Endothelial cell of umbilical vein (primary cell): ENCODE data around the gene DNAJC19. TPM values are rescaled to one million over a fixed set of nuclear protein-coding genes. Genes with fewer than 3 reads are reported as not detected.

ENCODE experiments used
- BruUV-seq: library from RNA; stranded (reverse); fragments of 400-500 nt; replicated peaks from 2 replicates; lab custom pipeline; 2021; lab: Mats Ljungman, UMichigan
- CTCF ChIA-PET: fragments of 300-600, 350-600 bp; sonication (Branson Sonifier 250); formaldehyde crosslinking; loops from one replicate; lab custom pipeline; 2021; ENCODE audit warnings: antibody characterized with exemption, inconsistent platforms; lab: Charles Lee
- POLR2A ChIA-PET: fragments of 300-600, 350-600 bp; sonication (Branson Sonifier 250); formaldehyde crosslinking; loops from one replicate; lab custom pipeline; 2021; ENCODE audit warnings: antibody characterized with exemption, inconsistent platforms; lab: Charles Lee
- DNase-seq: peaks from one replicate; pipeline ENCODE4 v3.0.0-alpha.2; 2011; ENCODE audit warnings: low read depth, low spot score
- FAIRE-seq: peaks from 2 replicates; lab custom pipeline; 2011; peaks lifted over from hg19 to GRCh38; lab: Jason Lieb, UNC
- H2AFZ ChIP-seq: 2 replicates; pipeline ENCODE4 v1.6.0; 2012; ENCODE audit warnings: low read depth, low read length, control low read depth, inconsistent platforms
- H3K27ac ChIP-seq: 2 replicates; pipeline ENCODE4 v1.5.1; 2011; ENCODE audit warnings: low read depth, mild to moderate bottlenecking, control low read depth, low read length, moderate library complexity; ENCODE audit not compliant: insufficient read depth
- H3K27me3 ChIP-seq, 2 experiments: 2 replicates each; pipeline versions ENCODE4 v1.6.0 to v1.6.1; 2011; ENCODE audit warnings: low read length in 2 of 2, mixed read lengths in 1 of 2; ENCODE audit not compliant: control insufficient read depth in 2 of 2, insufficient read depth in 2 of 2
- H3K36me3 ChIP-seq, 2 experiments: 2 replicates in 1 of 2; 3 replicates in 1 of 2; pipeline ENCODE4 v1.5.1; 2011; ENCODE audit warnings: low read length in 2 of 2, mild to moderate bottlenecking in 1 of 2, moderate library complexity in 1 of 2; ENCODE audit not compliant: control insufficient read depth in 2 of 2, insufficient read depth in 2 of 2; ENCODE audit errors: extremely low read depth in 1 of 2
- H3K4me1 ChIP-seq: 3 replicates; pipeline ENCODE4 v1.5.1; 2011; ENCODE audit warnings: mild to moderate bottlenecking, low read length; ENCODE audit not compliant: control insufficient read depth, insufficient read depth; ENCODE audit errors: extremely low read depth
- H3K4me2 ChIP-seq: 2 replicates; pipeline ENCODE4 v1.6.1; 2011; ENCODE audit warnings: low read length, control low read depth, mixed read lengths; ENCODE audit not compliant: insufficient read depth
- H3K4me3 ChIP-seq, 3 experiments: fragments of 200-600 bp in 1 of 3; sonication (generic), shearing (Covaris generic) in 1 of 3; replicated peaks in 1 of 3; 2 replicates each; pipeline ENCODE4 v1.5.1; 2011 to 2016; ENCODE audit warnings: control low read depth in 3 of 3, low read length in 3 of 3, mild to moderate bottlenecking in 2 of 3, inconsistent platforms in 1 of 3, low read depth in 1 of 3, moderate library complexity in 1 of 3; ENCODE audit not compliant: insufficient read depth in 1 of 3
- H3K79me2 ChIP-seq: 2 replicates; pipeline ENCODE4 v1.6.0; 2012; ENCODE audit warnings: low read length, inconsistent platforms; ENCODE audit not compliant: control insufficient read depth, insufficient read depth
- H3K9ac ChIP-seq: replicated peaks from 2 replicates; pipeline ENCODE3; 2011; ENCODE audit warnings: low read length, control low read depth; ENCODE audit not compliant: insufficient read depth; ENCODE audit errors: extremely low read depth
- H3K9me1 ChIP-seq: replicated peaks from 3 replicates; pipeline ENCODE4 v1.6.0; 2011; ENCODE audit warnings: mild to moderate bottlenecking, low read length; ENCODE audit not compliant: control insufficient read depth, insufficient read depth; ENCODE audit errors: extremely low read depth
- H3K9me3 ChIP-seq: replicated peaks from 2 replicates; pipeline ENCODE4 v1.5.1; 2012; ENCODE audit warnings: low read length, inconsistent platforms; ENCODE audit not compliant: control insufficient read depth, insufficient read depth
- H4K20me1 ChIP-seq: replicated peaks from 2 replicates; pipeline ENCODE3; 2011; ENCODE audit warnings: mild to moderate bottlenecking, low read length; ENCODE audit not compliant: control insufficient read depth, insufficient read depth; ENCODE audit errors: extremely low read depth
- CTCF ChIP-seq, 2 donors: IDR thresholded peaks; 1 replicate in 1 of 2; 2 replicates in 1 of 2; pipeline ENCODE4 v1.5.1; 2011; ENCODE audit warnings: low read length in 2 of 2, mild to moderate bottlenecking in 2 of 2, moderate library complexity in 2 of 2, control low read depth in 1 of 2, inconsistent platforms in 1 of 2, low read depth in 1 of 2; ENCODE audit not compliant: insufficient read depth in 1 of 2; ENCODE audit errors: extremely low read depth in 1 of 2
- EZH2 ChIP-seq: IDR thresholded peaks from 2 replicates; pipeline ENCODE4 v1.6.1; 2012; ENCODE audit warnings: borderline replicate concordance, low read depth, mild to moderate bottlenecking, moderate library complexity, low read length, inconsistent platforms; ENCODE audit not compliant: severe bottlenecking
- FOS ChIP-seq: IDR thresholded peaks from 2 replicates; pipeline ENCODE4 v1.6.1; 2011; ENCODE audit warnings: mild to moderate bottlenecking, low read length, moderate library complexity, borderline replicate concordance; ENCODE audit not compliant: insufficient read depth
- GATA2 ChIP-seq: IDR thresholded peaks from 2 replicates; pipeline ENCODE4 v1.7.0; 2011; ENCODE audit warnings: low read depth, mild to moderate bottlenecking, moderate library complexity, mixed read lengths, low read length; ENCODE audit not compliant: insufficient read length, insufficient read depth
- JUN ChIP-seq: IDR thresholded peaks from 2 replicates; pipeline ENCODE4 v1.6.1; 2011; ENCODE audit warnings: borderline replicate concordance, low read depth; ENCODE audit not compliant: insufficient read length, insufficient read depth
- MAX ChIP-seq: IDR thresholded peaks from 2 replicates; pipeline ENCODE4 v1.6.1; 2011; ENCODE audit not compliant: insufficient read depth, insufficient read length
- MYC ChIP-seq: IDR thresholded peaks from one replicate; pipeline ENCODE4 v1.6.1; 2011; ENCODE audit warnings: mild to moderate bottlenecking, low read depth, low read length
- POLR2A ChIP-seq: IDR thresholded peaks from 2 replicates; pipeline ENCODE4 v1.6.1; 2012; ENCODE audit warnings: low read depth, mild to moderate bottlenecking, control low read depth, low read length
- POLR2AphosphoS5 ChIP-seq: IDR thresholded peaks from 2 replicates; pipeline ENCODE4 v1.6.1; 2012; ENCODE audit warnings: low read depth, mild to moderate bottlenecking, control low read depth, low read length, moderate library complexity; ENCODE audit not compliant: insufficient read depth
- dilution Hi-C: fragments of 300-500 bp; cut with MboI; formaldehyde crosslinking; loops from one replicate; pipeline ENCODE4 v1.15.0; 2019; ENCODE audit warnings: low sequenced_read_pairs; ENCODE audit not compliant: extremely low pct_ligation_motif_present
- intact Hi-C: fragments of 100-400 bp; cut with micrococcal nuclease; formaldehyde crosslinking; loops from one replicate; pipeline ENCODE4 v1.10.0; 2022
- polyA plus RNA-seq, 4 experiments: library from polyadenylated mRNA; depleted of rRNA in 3 of 4; stranded (reverse) in 3 of 4; unstranded in 1 of 4; fragments of >200 nt; gene quantifications; 2 replicates each; pipeline versions ENCODE4 v1.2.1 to v1.2.3, GENCODE V29; 2011 to 2012; ENCODE audit warnings: missing spikeins in 1 of 4
- total RNA-seq: library from RNA; stranded (reverse); gene quantifications from 2 replicates; pipeline ENCODE4 v1.2.3, GENCODE V29; 2021

The DNAJC19 gene
- total and polyA plus RNA-seq, 2 donors (not counting 3 experiments of a cell fraction or from before 2014, with no cell fraction given) = 32.6 to 50.6 TPM

- Histone ChIP-seq H3K4me3 (no peak overlapping the region), H3K79me2 (peaks cover 6% of the 10 kb centered on the region), H3K27me3 (no peaks in the 10 kb centered on the region), H3K4me1 (no peaks in the 10 kb centered on the region), H3K36me3 (peaks cover 3 to 26% of the 10 kb centered on the region in 2 experiments), H4K20me1 (no peaks in the 10 kb centered on the region), H3K27ac (no peak overlapping the region), H3K4me2 (no peak overlapping the region), H3K9me3 (no peaks in the 10 kb centered on the region), H3K9me1 (no peaks in the 10 kb centered on the region), H2AFZ (no peak overlapping the region), H3K9ac (no peak overlapping the region)
- FAIRE-seq (no peak), DNase-seq (no peak)
- intact Hi-C loops = no loop called here
- dilution Hi-C loops = no loop called here
- TF ChIP-seq EZH2 (no peak), CTCF (IDR thresholded peaks at IDR 0.05; ENCODE audit: extremely low read depth in 1 of 2, insufficient read depth in 1 of 2, low read depth in 1 of 2, low read length in 2 of 2) (no peak), FOS (no peak), JUN (no peak), GATA2 (no peak), MYC (no peak), POLR2A (no peak), MAX (no peak), POLR2AphosphoS5 (no peak)
- no TSS peak for BruUV-seq
- POLR2A ChIA-PET = no interaction called here
- CTCF ChIA-PET = interaction anchor here (0.7 to 1.3 kb wide), 2 partner anchors 9 to 13 kb away, joined by 3 to 4 read pairs; no protein-coding TSS in a partner anchor
Observed at GRCh38 chr3:180961552-180961951, 28.0 kb downstream of the DNAJC19 start.
